Ishikawa (cell line): ENCODE results near the gene PPY.

Source experiments
- CEBPB ChIP-seq: IDR thresholded peaks from 2 replicates; pipeline ENCODE4 v1.6.1; 2012
- CREB1 ChIP-seq: IDR thresholded peaks from 2 replicates; pipeline ENCODE4 v1.6.1; 2012; ENCODE audit warnings: low read depth
- EGR1 ChIP-seq: IDR thresholded peaks from 2 replicates; pipeline ENCODE4 v1.6.1; 2012
- EP300 ChIP-seq: IDR thresholded peaks from 2 replicates; pipeline ENCODE4 v1.6.1; 2012; ENCODE audit warnings: borderline replicate concordance
- FOXM1 ChIP-seq: IDR thresholded peaks from 2 replicates; pipeline ENCODE4 v1.6.1; 2012; ENCODE audit warnings: low read depth, borderline replicate concordance
- MAX ChIP-seq: IDR thresholded peaks from 2 replicates; pipeline ENCODE4 v1.6.1; 2012
- NFIC ChIP-seq: IDR thresholded peaks from 2 replicates; pipeline ENCODE4 v1.6.1; 2012
- RAD21 ChIP-seq: IDR thresholded peaks from 2 replicates; pipeline ENCODE4 v1.6.1; 2012; ENCODE audit warnings: low read depth
- REST ChIP-seq: IDR thresholded peaks from 2 replicates; pipeline ENCODE4 v1.6.1; 2012; ENCODE audit warnings: low read depth, mild to moderate bottlenecking
- TAF1 ChIP-seq: IDR thresholded peaks from 2 replicates; pipeline ENCODE4 v1.6.1; 2012; ENCODE audit warnings: low read depth, mild to moderate bottlenecking
- TCF12 ChIP-seq: IDR thresholded peaks from 2 replicates; pipeline ENCODE4 v1.6.1; 2012; ENCODE audit warnings: low read depth
- TEAD4 ChIP-seq: IDR thresholded peaks from 2 replicates; pipeline ENCODE4 v1.6.1; 2012
- USF1 ChIP-seq: IDR thresholded peaks from 2 replicates; pipeline ENCODE4 v1.6.1; 2012
- YY1 ChIP-seq: IDR thresholded peaks from 2 replicates; pipeline ENCODE4 v1.6.1; 2012; ENCODE audit warnings: low read depth
- ZBTB7A ChIP-seq: IDR thresholded peaks from 2 replicates; pipeline ENCODE4 v1.6.1; 2012; ENCODE audit warnings: low read depth

The PPY gene

GRCh38 chr17:43979011-43979410, 36.7 kb upstream of the PPY start:
- TF ChIP-seq RAD21 (no peak), NFIC (no peak), MAX (no peak), CEBPB (no peak), TAF1 (no peak), EP300 (no peak), ZBTB7A (no peak), CREB1 (no peak), YY1 (no peak), USF1 (no peak), TCF12 (no peak), EGR1 (no peak), REST (no peak)

- TF ChIP-seq EGR1 (no peak), FOXM1 (no peak), CEBPB (no peak), TCF12 (no peak), RAD21 (no peak), CREB1 (no peak), ZBTB7A (no peak), YY1 (no peak), REST (no peak), TEAD4 (no peak), USF1 (no peak), EP300 (no peak), TAF1 (no peak), NFIC (no peak), MAX (no peak)
Observed at GRCh38 chr17:43978078-43978477, 35.8 kb upstream of the PPY start.

- TF ChIP-seq CREB1, result no peak
- TF ChIP-seq TCF12, result no peak
- TF ChIP-seq NFIC, result no peak
- no peak for TF ChIP-seq CEBPB
- no peak for TF ChIP-seq EGR1
- TF ChIP-seq REST, result no peak
- no peak for TF ChIP-seq RAD21
- no peak for TF ChIP-seq TAF1
- no peak for TF ChIP-seq FOXM1
- TF ChIP-seq ZBTB7A, result no peak
- no peak for TF ChIP-seq USF1
- no peak for TF ChIP-seq EP300
- TF ChIP-seq YY1, result no peak
- no peak for TF ChIP-seq TEAD4
- no peak for TF ChIP-seq MAX
Observed at GRCh38 chr17:43976963-43977837, 34.9 kb upstream of the PPY start.
